Progenitor cell of endocrine pancreas (in vitro differentiated cells): ENCODE results near the gene IQGAP1. TPM values are rescaled to one million over a fixed set of nuclear protein-coding genes. Genes with fewer than 3 reads are reported as not detected.

Experiments used
- DNase-seq: peaks from one replicate; pipeline ENCODE4 v3.0.0; 2021; ENCODE audit warnings: low spot score; ENCODE audit not compliant: unreplicated experiment
- H3K27ac Mint-ChIP-seq: 2 replicates; pipeline ENCODE4 v1.8.0; 2021; ENCODE audit warnings: mild to moderate bottlenecking, moderate library complexity, mixed read lengths
- H3K27me3 Mint-ChIP-seq: 2 replicates; pipeline ENCODE4 v1.8.0; 2021; ENCODE audit warnings: mixed read lengths
- H3K36me3 Mint-ChIP-seq: 2 replicates; pipeline ENCODE4 v1.8.0; 2022; ENCODE audit warnings: mixed read lengths; ENCODE audit not compliant: insufficient read depth
- H3K4me1 Mint-ChIP-seq: 2 replicates; pipeline ENCODE4 v1.8.0; 2021; ENCODE audit warnings: low read depth, mixed read lengths
- H3K4me3 Mint-ChIP-seq: 2 replicates; pipeline ENCODE4 v1.8.0; 2021; ENCODE audit warnings: low read depth, mild to moderate bottlenecking, moderate library complexity, mixed read lengths
- H3K9me3 Mint-ChIP-seq: 2 replicates; pipeline ENCODE4 v1.8.0; 2021; ENCODE audit warnings: low read depth, mixed read lengths
- total RNA-seq: library from RNA; stranded (reverse); gene quantifications from 2 replicates; pipeline ENCODE4 v1.2.1, GENCODE V29; 2021
- TF ChIP-seq, protein P1 (sequence below): fragments of 200-600 bp; sonication (generic); IDR thresholded peaks from one replicate; pipeline ENCODE4 v1.5.0; 2021; ENCODE audit warnings: antibody characterized with exemption, mild to moderate bottlenecking; ENCODE audit not compliant: unreplicated experiment

IQGAP1 gene
- total RNA-seq, 1 donor from 2014 or later, result 141 TPM

- no peak overlapping the region for H3K4me3 Mint-ChIP-seq
- peaks cover 36% of the 10 kb centered on the region for H3K4me1 Mint-ChIP-seq
- H3K36me3 Mint-ChIP-seq, result peaks cover 3% of the 10 kb centered on the region
- no peaks in the 10 kb centered on the region for H3K9me3 Mint-ChIP-seq
- H3K27me3 Mint-ChIP-seq, result no peaks in the 10 kb centered on the region
- TF ChIP-seq, protein P1, sequence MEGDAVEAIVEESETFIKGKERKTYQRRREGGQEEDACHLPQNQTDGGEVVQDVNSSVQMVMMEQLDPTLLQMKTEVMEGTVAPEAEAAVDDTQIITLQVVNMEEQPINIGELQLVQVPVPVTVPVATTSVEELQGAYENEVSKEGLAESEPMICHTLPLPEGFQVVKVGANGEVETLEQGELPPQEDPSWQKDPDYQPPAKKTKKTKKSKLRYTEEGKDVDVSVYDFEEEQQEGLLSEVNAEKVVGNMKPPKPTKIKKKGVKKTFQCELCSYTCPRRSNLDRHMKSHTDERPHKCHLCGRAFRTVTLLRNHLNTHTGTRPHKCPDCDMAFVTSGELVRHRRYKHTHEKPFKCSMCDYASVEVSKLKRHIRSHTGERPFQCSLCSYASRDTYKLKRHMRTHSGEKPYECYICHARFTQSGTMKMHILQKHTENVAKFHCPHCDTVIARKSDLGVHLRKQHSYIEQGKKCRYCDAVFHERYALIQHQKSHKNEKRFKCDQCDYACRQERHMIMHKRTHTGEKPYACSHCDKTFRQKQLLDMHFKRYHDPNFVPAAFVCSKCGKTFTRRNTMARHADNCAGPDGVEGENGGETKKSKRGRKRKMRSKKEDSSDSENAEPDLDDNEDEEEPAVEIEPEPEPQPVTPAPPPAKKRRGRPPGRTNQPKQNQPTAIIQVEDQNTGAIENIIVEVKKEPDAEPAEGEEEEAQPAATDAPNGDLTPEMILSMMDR, result no peak
- no peak for DNase-seq
- peak overlapping the region; percentile 97 for H3K27ac Mint-ChIP-seq
Measured at GRCh38 chr15:90400005-90400758, 12.1 kb downstream of the IQGAP1 start.

- no peaks in the 10 kb centered on the region for H3K9me3 Mint-ChIP-seq
- H3K27me3 Mint-ChIP-seq, result no peaks in the 10 kb centered on the region
- H3K27ac Mint-ChIP-seq, result peak overlapping the region; percentile 97
- peaks cover 1% of the 10 kb centered on the region for H3K36me3 Mint-ChIP-seq
- TF ChIP-seq, protein P1, result no peak
- H3K4me1 Mint-ChIP-seq, result peaks cover 37% of the 10 kb centered on the region
- H3K4me3 Mint-ChIP-seq, result peak overlapping the region; percentile 51
- peak; percentile 25 for DNase-seq
Measured at GRCh38 chr15:90400759-90401314, 12.8 kb downstream of the IQGAP1 start.

DNA sequence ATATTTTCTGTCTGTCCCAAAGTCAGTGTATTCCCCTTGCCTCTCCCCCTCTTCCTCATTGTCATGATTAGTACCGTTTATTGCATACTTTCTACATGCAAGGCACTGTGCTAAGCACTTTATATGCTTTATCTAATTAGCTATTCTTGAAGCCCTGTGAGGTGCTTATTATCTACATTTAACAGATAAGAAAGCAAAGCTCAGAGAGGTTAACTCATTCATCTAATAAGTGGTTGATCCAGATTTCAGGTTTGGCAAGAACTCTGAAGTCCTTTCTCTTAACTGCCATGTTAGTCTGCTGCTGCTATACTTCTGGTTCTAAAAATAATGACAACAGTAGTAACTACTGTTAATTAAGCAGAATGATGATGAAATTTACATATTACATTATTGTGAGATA lies 13.5 kb downstream of the IQGAP1 start:
- H3K36me3 Mint-ChIP-seq, result peaks cover 2% of the 10 kb centered on the region
- TF ChIP-seq, protein P1, result no peak
- DNase-seq, result no peak
- peak overlapping the region; percentile 51 for H3K4me3 Mint-ChIP-seq
- peaks cover 41% of the 10 kb centered on the region for H3K4me1 Mint-ChIP-seq
- no peaks in the 10 kb centered on the region for H3K9me3 Mint-ChIP-seq
- H3K27ac Mint-ChIP-seq, result peak overlapping the region; percentile 97
- H3K27me3 Mint-ChIP-seq, result no peaks in the 10 kb centered on the region

DNA sequence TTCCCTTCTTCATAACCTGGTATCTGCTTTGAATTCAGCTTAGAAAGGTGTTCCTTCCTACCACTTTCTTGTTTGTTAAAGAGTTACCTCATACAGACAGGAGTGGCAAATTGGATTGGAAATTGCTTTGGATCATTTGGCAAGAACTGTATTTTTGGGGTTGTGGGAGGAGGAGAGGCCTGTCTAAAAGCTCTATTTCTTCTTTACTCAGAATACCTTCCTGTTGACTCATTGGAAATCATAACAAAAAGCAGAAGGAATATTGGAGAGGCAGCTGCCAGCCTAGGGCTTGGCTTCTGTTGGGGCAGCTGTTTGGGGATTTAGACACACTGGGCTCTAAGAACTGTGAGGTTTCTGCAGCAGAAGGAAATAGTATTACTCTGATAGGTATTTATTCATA lies 14.2 kb downstream of the IQGAP1 start:
- peaks cover 4% of the 10 kb centered on the region for H3K36me3 Mint-ChIP-seq
- H3K27ac Mint-ChIP-seq, result peak overlapping the region; percentile 97
- no peaks in the 10 kb centered on the region for H3K9me3 Mint-ChIP-seq
- H3K27me3 Mint-ChIP-seq, result no peaks in the 10 kb centered on the region
- H3K4me3 Mint-ChIP-seq, result peak overlapping the region; percentile 25
- DNase-seq, result no peak
- H3K4me1 Mint-ChIP-seq, result peaks cover 43% of the 10 kb centered on the region
- TF ChIP-seq, protein P1, result no peak

DNA sequence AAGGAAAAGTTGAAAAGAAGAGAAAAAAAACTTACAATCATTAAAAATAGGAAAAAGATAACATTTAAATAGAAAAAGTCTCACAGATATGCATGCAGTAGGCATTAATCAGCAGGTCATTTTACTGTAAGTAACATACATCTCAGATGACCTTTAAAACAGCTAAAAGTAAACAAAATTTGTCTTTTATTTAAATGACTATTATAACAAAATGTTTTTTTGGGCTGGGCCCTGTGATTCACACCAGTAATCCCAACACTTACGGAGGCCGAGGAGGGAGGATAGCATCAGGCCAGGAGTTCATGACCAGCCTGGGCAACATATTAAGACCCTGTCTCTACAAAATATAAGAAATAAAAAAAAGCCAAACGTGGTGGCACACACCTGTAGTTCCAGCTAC lies 14.7 kb downstream of the IQGAP1 start:
- Mint-ChIP-seq H3K4me1 (peaks cover 45% of the 10 kb centered on the region), H3K4me3 (peak overlapping the region; percentile 25), H3K27me3 (no peaks in the 10 kb centered on the region), H3K27ac (peak overlapping the region; percentile 97), H3K9me3 (no peaks in the 10 kb centered on the region), H3K36me3 (peaks cover 4% of the 10 kb centered on the region)
- DNase-seq, result no peak
- TF ChIP-seq, protein P1, result no peak
